HCT116 (cell line): Measurements from ENCODE around the gene HSPA4. TPM values are rescaled to one million over a fixed set of nuclear protein-coding genes. Genes with fewer than 3 reads are reported as not detected.

ENCODE experiments used
- ATAC-seq: fragments of 200-7000 bp; cut with Tn5 transposase; 2 replicates; pipeline ENCODE4 v1.9.1; 2020; ENCODE audit warnings: mild to moderate bottlenecking, moderate library complexity
- BruUV-seq: library from RNA; stranded (reverse); fragments of 400-500 nt; replicated peaks from 2 replicates; lab custom pipeline; 2021; lab: Mats Ljungman, UMichigan
- CTCF ChIA-PET: fragments of 300-600 bp; sonication (Branson Sonifier 250); formaldehyde crosslinking; loops from one replicate; lab custom pipeline; 2021; ENCODE audit warnings: antibody characterized with exemption; lab: Charles Lee
- POLR2A ChIA-PET: fragments of 300-600, 350-600 bp; sonication (Branson Sonifier 250); formaldehyde crosslinking; loops from one replicate; lab custom pipeline; 2021; ENCODE audit warnings: antibody characterized with exemption; lab: Charles Lee
- RAD21 ChIA-PET, 2 experiments: fragments of 300-600 bp; sonication (Branson Sonifier 250); formaldehyde crosslinking; loops; one replicate each; lab custom pipeline; 2023; ENCODE audit warnings: low total read pairs in 2 of 2; ENCODE audit not compliant: uncharacterized antibody in 2 of 2, unreplicated experiment in 2 of 2, low non-redundant PET in 1 of 2; lab: Charles Lee
- DNase-seq: peaks from one replicate; pipeline ENCODE4 v3.0.0-alpha.2; 2010; ENCODE audit warnings: low read depth, low spot score
- H2AFZ ChIP-seq: fragments of 200-600 bp; shearing (Covaris generic), sonication (generic); 2 replicates; pipeline ENCODE4 v1.6.1; 2017; ENCODE audit warnings: low read depth, mixed run types, mixed read lengths, antibody characterized with exemption, low read length; ENCODE audit not compliant: poor library complexity, severe bottlenecking
- H3K27ac ChIP-seq: 2 replicates; pipeline ENCODE4 v1.5.1; 2012; ENCODE audit warnings: low read depth, low read length
- H3K27me3 ChIP-seq: fragments of 200-600 bp; sonication (generic); 2 replicates; pipeline ENCODE4 v1.6.1; 2016; ENCODE audit warnings: mixed run types, low read length, mixed read lengths; ENCODE audit not compliant: insufficient read depth
- H3K36me3 ChIP-seq, 2 experiments: fragments of 200-500 bp in 1 of 2; fragments of 200-600 bp in 1 of 2; sonication (Bioruptor generic) in 1 of 2; sonication (generic) in 1 of 2; 2 replicates each; pipeline versions ENCODE4 v1.5.1 to v1.6.1; 2014 to 2016; ENCODE audit warnings: low read length in 2 of 2, inconsistent platforms in 1 of 2, mixed read lengths in 1 of 2, mixed run types in 1 of 2; ENCODE audit not compliant: insufficient read depth in 2 of 2, control insufficient read depth in 1 of 2
- H3K4me1 ChIP-seq, 2 experiments: fragments of 200-600 bp in 1 of 2; sonication (generic) in 1 of 2; 2 replicates each; pipeline versions ENCODE4 v1.5.1 to v1.6.1; 2012 to 2017; ENCODE audit warnings: low read length in 2 of 2, inconsistent platforms in 1 of 2, mild to moderate bottlenecking in 1 of 2, mixed read lengths in 1 of 2, mixed run types in 1 of 2, moderate library complexity in 1 of 2; ENCODE audit not compliant: insufficient read depth in 2 of 2, control insufficient read depth in 1 of 2
- H3K4me2 ChIP-seq: fragments of 200-600 bp; sonication (generic); 2 replicates; pipeline ENCODE4 v1.6.1; 2017; ENCODE audit warnings: mixed run types, low read length, mixed read lengths
- H3K4me3 ChIP-seq, 2 experiments: fragments of 200-600 bp in 1 of 2; sonication (generic) in 1 of 2; replicated peaks in 1 of 2; 2 replicates each; pipeline ENCODE4 v1.5.1; 2011 to 2016; ENCODE audit warnings: low read length in 2 of 2, control low read depth in 1 of 2, low read depth in 1 of 2, mild to moderate bottlenecking in 1 of 2, mixed read lengths in 1 of 2, mixed run types in 1 of 2
- H3K79me2 ChIP-seq: fragments of 200-600 bp; sonication (generic); 2 replicates; pipeline ENCODE4 v1.6.1; 2017; ENCODE audit warnings: mild to moderate bottlenecking, mixed run types, low read length, moderate library complexity, mixed read lengths; ENCODE audit not compliant: insufficient read depth
- H3K9ac ChIP-seq: fragments of 200-600 bp; sonication (generic); 2 replicates; pipeline ENCODE4 v1.6.1; 2016; ENCODE audit warnings: low read length, mixed read lengths
- H3K9me2 ChIP-seq: fragments of 200-600 bp; sonication (generic), shearing (Covaris generic); 2 replicates; pipeline ENCODE4 v1.6.1; 2017; ENCODE audit warnings: mixed run types, mild to moderate bottlenecking, moderate library complexity; ENCODE audit not compliant: insufficient read depth
- H3K9me3 ChIP-seq, 2 experiments: fragments of 200-500 bp in 1 of 2; fragments of 200-600 bp in 1 of 2; sonication (Bioruptor generic) in 1 of 2; sonication (generic) in 1 of 2; 2 replicates each; pipeline ENCODE4 v1.6.1; 2014 to 2017; ENCODE audit warnings: low read length in 2 of 2, mixed read lengths in 2 of 2, inconsistent platforms in 1 of 2, low read depth in 1 of 2, mild to moderate bottlenecking in 1 of 2, mixed run types in 1 of 2, moderate library complexity in 1 of 2; ENCODE audit not compliant: control insufficient read depth in 1 of 2, insufficient read depth in 1 of 2
- H4K20me1 ChIP-seq: fragments of 200-600 bp; sonication (generic), shearing (Covaris generic); 2 replicates; pipeline ENCODE4 v1.6.1; 2017; ENCODE audit warnings: mixed run types, mild to moderate bottlenecking, moderate library complexity; ENCODE audit not compliant: insufficient read depth
- ELF1 ChIP-seq: IDR thresholded peaks from 2 replicates; pipeline ENCODE4 v1.6.1; 2012; ENCODE audit warnings: low read depth, borderline replicate concordance
- EZH2 ChIP-seq: fragments of 200-600 bp; sonication (generic); IDR thresholded peaks from 2 replicates; pipeline ENCODE4 v1.6.1; 2017; ENCODE audit warnings: antibody characterized with exemption, mixed run types
- EZH2phosphoT487 ChIP-seq: fragments of 200-600 bp; IDR thresholded peaks from 2 replicates; pipeline ENCODE4 v1.6.1; 2018; ENCODE audit warnings: antibody characterized with exemption, borderline replicate concordance
- JUND ChIP-seq: IDR thresholded peaks from 2 replicates; pipeline ENCODE4 v1.6.1; 2012
- POLR2A ChIP-seq: IDR thresholded peaks from 2 replicates; pipeline ENCODE4 v1.7.0; 2011; ENCODE audit warnings: borderline replicate concordance; ENCODE audit not compliant: insufficient read depth, insufficient read length; ENCODE audit errors: extremely low read depth
- SIN3A ChIP-seq: IDR thresholded peaks from 2 replicates; pipeline ENCODE4 v1.6.1; 2012; ENCODE audit warnings: low read depth
- SP1 ChIP-seq: IDR thresholded peaks from 2 replicates; pipeline ENCODE4 v1.6.1; 2012; ENCODE audit warnings: low read depth
- SRF ChIP-seq: IDR thresholded peaks from 2 replicates; pipeline ENCODE4 v1.6.1; 2012; ENCODE audit warnings: low read depth
- TCF7L2 ChIP-seq: IDR thresholded peaks from 2 replicates; pipeline ENCODE4 v1.7.0; 2011; ENCODE audit warnings: borderline replicate concordance, inconsistent platforms; ENCODE audit not compliant: insufficient read depth, insufficient read length; ENCODE audit errors: extremely low read depth
- ZFX ChIP-seq: fragments of 450-650 bp; IDR thresholded peaks from 2 replicates; pipeline ENCODE4 v1.6.1; 2017
- intact Hi-C: fragments of 100-400 bp; cut with micrococcal nuclease; formaldehyde crosslinking; loops from 2 replicates; pipeline ENCODE4 v1.10.0; 2022
- total RNA-seq: library from RNA; stranded (reverse); gene quantifications from one replicate; pipeline ENCODE4 v1.2.1, GENCODE V29; 2021; ENCODE audit not compliant: unreplicated experiment
- TF ChIP-seq, protein P1 (sequence below): IDR thresholded peaks from 2 replicates; pipeline ENCODE4 v1.6.1; 2011; ENCODE audit warnings: mild to moderate bottlenecking, low read length, moderate library complexity; ENCODE audit not compliant: insufficient replicate concordance; ENCODE audit errors: extremely low read depth
- TF ChIP-seq, protein P2 (sequence below), 3 experiments: fragments of 200-600 bp in 1 of 3; sonication (generic) in 1 of 3; IDR thresholded peaks in 2 of 3; conservative IDR thresholded peaks in 1 of 3; 2 replicates each; pipeline ENCODE4 v1.5.1; 2012 to 2017; ENCODE audit warnings: low read depth in 2 of 3, low read length in 2 of 3, antibody characterized with exemption in 1 of 3, borderline replicate concordance in 1 of 3, control low read depth in 1 of 3, mild to moderate bottlenecking in 1 of 3, mixed read lengths in 1 of 3, mixed run types in 1 of 3, moderate library complexity in 1 of 3; ENCODE audit not compliant: insufficient read depth in 1 of 3
- TF ChIP-seq, protein P3 (sequence below): IDR thresholded peaks from 2 replicates; pipeline ENCODE4 v1.6.1; 2012; ENCODE audit warnings: low read depth

HSPA4 gene
- total RNA-seq, 1 experiment from 2014 or later: 212 TPM

DNA sequence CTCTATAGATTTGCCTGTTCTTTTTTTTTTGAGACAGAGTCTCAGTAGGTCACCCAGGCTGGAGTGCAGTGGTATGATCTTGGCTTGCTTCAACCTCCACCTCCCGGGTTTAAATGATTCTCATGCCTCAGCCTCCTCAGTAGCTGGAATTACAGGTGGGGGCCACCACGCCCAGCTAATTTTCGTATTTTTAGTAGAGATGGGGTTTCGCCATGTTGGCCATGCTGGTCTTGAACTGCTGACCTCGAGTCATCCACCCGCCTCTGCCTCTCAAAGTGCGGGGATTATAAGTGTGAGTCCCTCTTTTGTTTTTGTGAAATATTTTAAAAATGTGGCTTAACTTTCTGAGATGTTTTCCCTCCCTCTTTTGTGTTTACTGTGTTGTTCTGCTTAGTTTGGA is 29.2 kb downstream of the HSPA4 start:
- Histone ChIP-seq H3K27me3 (no peaks in the 10 kb centered on the region), H3K4me2 (no peak overlapping the region), H3K4me3 (no peak overlapping the region), H4K20me1 (peaks cover 15% of the 10 kb centered on the region; the same call in 1 of the 2 replicates), H3K36me3 (peaks cover 9 to 30% of the 10 kb centered on the region in 2 experiments; a peak in 3 of 4 replicates), H3K79me2 (peaks cover 96% of the 10 kb centered on the region), H3K9me2 (no peaks in the 10 kb centered on the region), H3K27ac (no peak overlapping the region), H3K4me1 (no peaks in the 10 kb centered on the region), H3K9me3 (no peaks in the 10 kb centered on the region), H3K9ac (no peak overlapping the region), H2AFZ (no peak overlapping the region)
- ChIA-PET CTCF (no interaction called here), POLR2A (no interaction called here), RAD21 (no interaction called here)
- DNase-seq: no peak
- intact Hi-C loops: no loop called here
- BruUV-seq: no TSS peak
- no peak for ATAC-seq
- no peak for TF ChIP-seq POLR2A
- no peak for TF ChIP-seq SRF
- TF ChIP-seq, protein P1, sequence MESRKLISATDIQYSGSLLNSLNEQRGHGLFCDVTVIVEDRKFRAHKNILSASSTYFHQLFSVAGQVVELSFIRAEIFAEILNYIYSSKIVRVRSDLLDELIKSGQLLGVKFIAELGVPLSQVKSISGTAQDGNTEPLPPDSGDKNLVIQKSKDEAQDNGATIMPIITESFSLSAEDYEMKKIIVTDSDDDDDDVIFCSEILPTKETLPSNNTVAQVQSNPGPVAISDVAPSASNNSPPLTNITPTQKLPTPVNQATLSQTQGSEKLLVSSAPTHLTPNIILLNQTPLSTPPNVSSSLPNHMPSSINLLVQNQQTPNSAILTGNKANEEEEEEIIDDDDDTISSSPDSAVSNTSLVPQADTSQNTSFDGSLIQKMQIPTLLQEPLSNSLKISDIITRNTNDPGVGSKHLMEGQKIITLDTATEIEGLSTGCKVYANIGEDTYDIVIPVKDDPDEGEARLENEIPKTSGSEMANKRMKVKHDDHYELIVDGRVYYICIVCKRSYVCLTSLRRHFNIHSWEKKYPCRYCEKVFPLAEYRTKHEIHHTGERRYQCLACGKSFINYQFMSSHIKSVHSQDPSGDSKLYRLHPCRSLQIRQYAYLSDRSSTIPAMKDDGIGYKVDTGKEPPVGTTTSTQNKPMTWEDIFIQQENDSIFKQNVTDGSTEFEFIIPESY: no peak
- no peak for TF ChIP-seq SP1
- no peak for TF ChIP-seq JUND
- no peak for TF ChIP-seq SIN3A
- TF ChIP-seq, protein P2, sequence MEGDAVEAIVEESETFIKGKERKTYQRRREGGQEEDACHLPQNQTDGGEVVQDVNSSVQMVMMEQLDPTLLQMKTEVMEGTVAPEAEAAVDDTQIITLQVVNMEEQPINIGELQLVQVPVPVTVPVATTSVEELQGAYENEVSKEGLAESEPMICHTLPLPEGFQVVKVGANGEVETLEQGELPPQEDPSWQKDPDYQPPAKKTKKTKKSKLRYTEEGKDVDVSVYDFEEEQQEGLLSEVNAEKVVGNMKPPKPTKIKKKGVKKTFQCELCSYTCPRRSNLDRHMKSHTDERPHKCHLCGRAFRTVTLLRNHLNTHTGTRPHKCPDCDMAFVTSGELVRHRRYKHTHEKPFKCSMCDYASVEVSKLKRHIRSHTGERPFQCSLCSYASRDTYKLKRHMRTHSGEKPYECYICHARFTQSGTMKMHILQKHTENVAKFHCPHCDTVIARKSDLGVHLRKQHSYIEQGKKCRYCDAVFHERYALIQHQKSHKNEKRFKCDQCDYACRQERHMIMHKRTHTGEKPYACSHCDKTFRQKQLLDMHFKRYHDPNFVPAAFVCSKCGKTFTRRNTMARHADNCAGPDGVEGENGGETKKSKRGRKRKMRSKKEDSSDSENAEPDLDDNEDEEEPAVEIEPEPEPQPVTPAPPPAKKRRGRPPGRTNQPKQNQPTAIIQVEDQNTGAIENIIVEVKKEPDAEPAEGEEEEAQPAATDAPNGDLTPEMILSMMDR (IDR thresholded peaks at IDR 0.05 in 2 of 3, conservative IDR thresholded peaks at IDR 0.05 in 1 of 3; ENCODE audit: borderline replicate concordance in 1 of 3, insufficient read depth in 1 of 3, low read depth in 2 of 3, low read length in 2 of 3): no peak
- TF ChIP-seq EZH2: no peak
- no peak for TF ChIP-seq TCF7L2
- TF ChIP-seq ELF1: no peak
- TF ChIP-seq ZFX: no peak
- TF ChIP-seq, protein P3, sequence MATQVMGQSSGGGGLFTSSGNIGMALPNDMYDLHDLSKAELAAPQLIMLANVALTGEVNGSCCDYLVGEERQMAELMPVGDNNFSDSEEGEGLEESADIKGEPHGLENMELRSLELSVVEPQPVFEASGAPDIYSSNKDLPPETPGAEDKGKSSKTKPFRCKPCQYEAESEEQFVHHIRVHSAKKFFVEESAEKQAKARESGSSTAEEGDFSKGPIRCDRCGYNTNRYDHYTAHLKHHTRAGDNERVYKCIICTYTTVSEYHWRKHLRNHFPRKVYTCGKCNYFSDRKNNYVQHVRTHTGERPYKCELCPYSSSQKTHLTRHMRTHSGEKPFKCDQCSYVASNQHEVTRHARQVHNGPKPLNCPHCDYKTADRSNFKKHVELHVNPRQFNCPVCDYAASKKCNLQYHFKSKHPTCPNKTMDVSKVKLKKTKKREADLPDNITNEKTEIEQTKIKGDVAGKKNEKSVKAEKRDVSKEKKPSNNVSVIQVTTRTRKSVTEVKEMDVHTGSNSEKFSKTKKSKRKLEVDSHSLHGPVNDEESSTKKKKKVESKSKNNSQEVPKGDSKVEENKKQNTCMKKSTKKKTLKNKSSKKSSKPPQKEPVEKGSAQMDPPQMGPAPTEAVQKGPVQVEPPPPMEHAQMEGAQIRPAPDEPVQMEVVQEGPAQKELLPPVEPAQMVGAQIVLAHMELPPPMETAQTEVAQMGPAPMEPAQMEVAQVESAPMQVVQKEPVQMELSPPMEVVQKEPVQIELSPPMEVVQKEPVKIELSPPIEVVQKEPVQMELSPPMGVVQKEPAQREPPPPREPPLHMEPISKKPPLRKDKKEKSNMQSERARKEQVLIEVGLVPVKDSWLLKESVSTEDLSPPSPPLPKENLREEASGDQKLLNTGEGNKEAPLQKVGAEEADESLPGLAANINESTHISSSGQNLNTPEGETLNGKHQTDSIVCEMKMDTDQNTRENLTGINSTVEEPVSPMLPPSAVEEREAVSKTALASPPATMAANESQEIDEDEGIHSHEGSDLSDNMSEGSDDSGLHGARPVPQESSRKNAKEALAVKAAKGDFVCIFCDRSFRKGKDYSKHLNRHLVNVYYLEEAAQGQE: no peak
- no peak for TF ChIP-seq EZH2phosphoT487
